D721Med (cell line): ENCODE measurements around the gene NARF.

Experiments used
- DNase-seq: peaks from one replicate; pipeline ENCODE4 v3.0.0; 2011; ENCODE audit warnings: low spot score; ENCODE audit not compliant: insufficient read length
- FAIRE-seq: peaks from 2 replicates; lab custom pipeline; 2011; peaks lifted over from hg19 to GRCh38; lab: Jason Lieb, UNC
- CTCF ChIP-seq: IDR thresholded peaks from 2 replicates; pipeline ENCODE4 v1.5.1; 2012; ENCODE audit warnings: mild to moderate bottlenecking, control low read depth; ENCODE audit not compliant: insufficient read depth; ENCODE audit errors: missing control alignments

NARF gene

GRCh38 chr17:82442643-82443464 is 15.7 kb upstream of the NARF start:
- no peak for DNase-seq
- TF ChIP-seq CTCF = no peak
- no peak for FAIRE-seq

- DNase-seq (no peak), FAIRE-seq (no peak)
- TF ChIP-seq CTCF = no peak
Measured at GRCh38 chr17:82443465-82444283, 14.9 kb upstream of the NARF start.

GRCh38 chr17:82444284-82444893 is 14.2 kb upstream of the NARF start:
- TF ChIP-seq CTCF = no peak
- FAIRE-seq = no peak

GRCh38 chr17:82444941-82445521 is 13.5 kb upstream of the NARF start:
- FAIRE-seq = no peak
- no peak for DNase-seq
- TF ChIP-seq CTCF = no peak

More at GRCh38 chr17:82444284-82444893, 14.2 kb upstream of the NARF start:
- DNase-seq = no peak

GRCh38 chr17:82445542-82445941 is 13.0 kb upstream of the NARF start:
- FAIRE-seq = no peak
- TF ChIP-seq CTCF = no peak
- DNase-seq = no peak

GRCh38 chr17:82446124-82446523 is 12.4 kb upstream of the NARF start:
- FAIRE-seq (no peak), DNase-seq (no peak)
- no peak for TF ChIP-seq CTCF
